HepG2 (cell line): Measurements from ENCODE around the gene GPSM1. TPM values are rescaled to one million over a fixed set of nuclear protein-coding genes. Genes with fewer than 3 reads are reported as not detected.
A peak's percentile ranks its signal among the peaks of the same experiment; 100 is the strongest.

Source experiments
- ATAC-seq: fragments of 200-7000 bp; cut with Tn5 transposase; 3 replicates; pipeline ENCODE4 v1.9.1; 2020; ENCODE audit warnings: mild to moderate bottlenecking, moderate library complexity
- BruUV-seq: library from RNA; stranded (reverse); fragments of 400-500 nt; replicated peaks from 2 replicates; lab custom pipeline; 2021; lab: Mats Ljungman, UMichigan
- CTCF ChIA-PET: fragments of 300-600 bp; formaldehyde crosslinking; extraction: SDS; loops from one replicate; lab custom pipeline; 2021; ENCODE audit warnings: low total read pairs, inconsistent platforms, low intra/inter-chr PET ratio; lab: Yijun Ruan, JAX
- POLR2A ChIA-PET: fragments of 350-600 bp; sonication (Branson Sonifier 250); formaldehyde crosslinking; loops from one replicate; lab custom pipeline; 2020; ENCODE audit warnings: antibody characterized with exemption, inconsistent platforms; lab: Yijun Ruan, JAX
- DNase-seq: peaks from one replicate; pipeline ENCODE4 v3.0.0-alpha.2; 2015; ENCODE audit warnings: low spot score
- FAIRE-seq: peaks from 3 replicates; lab custom pipeline; 2011; peaks lifted over from hg19 to GRCh38; lab: Jason Lieb, UNC
- H2AFZ ChIP-seq: one replicate; pipeline ENCODE4 v1.6.1; 2011; ENCODE audit warnings: low read length, inconsistent platforms
- H3K27ac ChIP-seq: fragments of 300-600 bp; 3 replicates; pipeline ENCODE4 v1.8.0; 2011; ENCODE audit warnings: mixed run types, mild to moderate bottlenecking, mixed read lengths, low read length, inconsistent platforms; ENCODE audit not compliant: insufficient read depth; ENCODE audit errors: extremely low read length
- H3K27me3 ChIP-seq, 2 experiments: fragments of 200-600 bp in 1 of 2; 2 replicates in 1 of 2; 3 replicates in 1 of 2; pipeline versions ENCODE4 v1.6.0 to v1.8.0; 2011; ENCODE audit warnings: low read length in 2 of 2, mild to moderate bottlenecking in 2 of 2, moderate library complexity in 2 of 2, inconsistent platforms in 1 of 2; ENCODE audit not compliant: insufficient read depth in 2 of 2, control insufficient read depth in 1 of 2
- H3K36me3 ChIP-seq, 2 experiments: fragments of 200-600 bp in 1 of 2; replicated peaks in 1 of 2; 2 replicates in 1 of 2; 3 replicates in 1 of 2; pipeline versions ENCODE4 v1.5.1 to v1.8.0; 2011; ENCODE audit warnings: low read length in 2 of 2, inconsistent platforms in 1 of 2; ENCODE audit not compliant: insufficient read depth in 2 of 2, control insufficient read depth in 1 of 2
- H3K4me1 ChIP-seq: 2 replicates; pipeline ENCODE4 v1.5.1; 2012; ENCODE audit warnings: low read length, inconsistent platforms; ENCODE audit not compliant: insufficient read depth
- H3K4me2 ChIP-seq: 2 replicates; pipeline ENCODE4 v1.6.0; 2011; ENCODE audit warnings: low read depth, low read length, inconsistent platforms
- H3K4me3 ChIP-seq, 3 experiments: fragments of 200-600 bp in 1 of 3; sonication (generic), shearing (Covaris generic) in 1 of 3; replicated peaks in 1 of 3; 2 replicates each; pipeline ENCODE4 v1.5.1; 2011 to 2016; ENCODE audit warnings: low read length in 3 of 3, inconsistent platforms in 2 of 3, low read depth in 2 of 3, mild to moderate bottlenecking in 2 of 3, control low read depth in 1 of 3, mixed read lengths in 1 of 3; ENCODE audit not compliant: insufficient read depth in 1 of 3
- H3K79me2 ChIP-seq: one replicate; pipeline ENCODE4 v1.6.1; 2011; ENCODE audit warnings: low read length, inconsistent platforms; ENCODE audit not compliant: insufficient read depth
- H3K9ac ChIP-seq: 2 replicates; pipeline ENCODE4 v1.6.0; 2011; ENCODE audit warnings: mild to moderate bottlenecking, low read depth, low read length, inconsistent platforms; ENCODE audit not compliant: insufficient read depth
- H3K9me3 ChIP-seq: 2 replicates; pipeline ENCODE4 v1.5.1; 2012; ENCODE audit warnings: mild to moderate bottlenecking, low read length
- H4K20me1 ChIP-seq: 2 replicates; pipeline ENCODE4 v1.6.0; 2011; ENCODE audit warnings: inconsistent platforms, mild to moderate bottlenecking, low read length, moderate library complexity; ENCODE audit not compliant: insufficient read depth
- CEBPB ChIP-seq: IDR thresholded peaks from 2 replicates; pipeline ENCODE4 v1.6.1; 2011; ENCODE audit warnings: low read depth, low read length, improper control_type of control experiment, borderline replicate concordance
- CEBPG ChIP-seq: IDR thresholded peaks from 2 replicates; pipeline ENCODE4 v1.6.1; 2016
- CTCF ChIP-seq: sonication (generic); formaldehyde crosslinking; IDR thresholded peaks from 2 replicates; pipeline ENCODE4 v1.5.0; 2020; ENCODE audit warnings: mild to moderate bottlenecking, missing genetic modification reagents, moderate library complexity
- MED8 ChIP-seq: sonication (generic); formaldehyde crosslinking; IDR thresholded peaks from 2 replicates; pipeline ENCODE4 v1.8.1; 2023; ENCODE audit warnings: mild to moderate bottlenecking, missing genetic modification reagents; ENCODE audit not compliant: insufficient replicate concordance
- ZSCAN12 ChIP-seq: sonication (generic); formaldehyde crosslinking; IDR thresholded peaks from 2 replicates; pipeline ENCODE4 v1.9.0; 2021; ENCODE audit warnings: mild to moderate bottlenecking, missing genetic modification reagents
- WGBS: methylation state at CpG from one replicate; pipeline ENCODE4 v1.1.6; 2017; ENCODE audit warnings: low lambda C conversion rate; 5-methylcytosine and 5-hydroxymethylcytosine counted together
- in situ Hi-C: cut with HindIII; loops from 2 replicates; pipeline ENCODE4 v1.10.0; 2017; ENCODE audit warnings: low pct_unique_long_range_greater_than_20kb; ENCODE audit not compliant: extremely low pct_ligation_motif_present
- intact Hi-C: fragments of 100-400 bp; cut with micrococcal nuclease; formaldehyde crosslinking; loops from one replicate; pipeline ENCODE4 v1.10.0; 2022; ENCODE audit not compliant: unreplicated experiment
- polyA plus RNA-seq, 8 experiments: library from polyadenylated mRNA; depleted of rRNA in 3 of 8; stranded (reverse) in 7 of 8; unstranded in 1 of 8; fragments of >200 nt; fragmentation: Illumina TruSeq in 4 of 8; extraction: Trizol in 4 of 8; gene quantifications; 2 replicates each; pipeline versions ENCODE4 v1.2.1 to v1.2.3, GENCODE V29; 2011 to 2016; ENCODE audit warnings: low read depth in 4 of 8, missing spikeins in 1 of 8, mixed read lengths in 1 of 8; ENCODE audit not compliant: insufficient read depth in 1 of 8
- total RNA-seq, 5 experiments: library from RNA; depleted of rRNA; stranded (reverse); fragments of >200 nt; fragmentation: Illumina TruSeq; extraction: Trizol; gene quantifications; 2 replicates each; pipeline ENCODE4 v1.2.3, GENCODE V29; 2016; ENCODE audit warnings: low read depth in 1 of 5

Gene GPSM1
- total and polyA plus RNA-seq, 2 of the 13 experiments (the other 11 are each of a cell fraction or from before 2014, with no cell fraction given): 1.0 to 2.4 TPM

- BruUV-seq: no TSS peak
- in situ Hi-C loops: no loop called here
- Histone ChIP-seq H3K36me3 (no peaks in the 10 kb centered on the region), H3K9me3 (peaks cover 16% of the 10 kb centered on the region), H3K27me3 (no peaks in the 10 kb centered on the region; a peak in 3 of 5 replicates), H4K20me1 (no peaks in the 10 kb centered on the region), H3K4me2 (no peak overlapping the region; the same call in 1 of the 2 replicates), H3K27ac (no peak overlapping the region), H3K79me2 (no peaks in the 10 kb centered on the region), H3K4me3 (no peak overlapping the region), H3K4me1 (peaks cover 43% of the 10 kb centered on the region), H2AFZ (no peak overlapping the region), H3K9ac (no peak overlapping the region)
- ChIA-PET CTCF (interaction anchor here (1.2 to 1.5 kb wide), 3 partner anchors 50 to 87 kb away, joined by 4 to 15 read pairs (median 6); partner anchors contain the start of genes DNLZ and SNAPC4), POLR2A (no interaction called here)
- WGBS: 5% methylated on average over 5 of the region's 18 CpGs
- TF ChIP-seq MED8 (peak; percentile 3), ZSCAN12 (CRISPR knock-in tag) (no peak), CEBPB (peak; percentile 45; the same call in 1 of the 2 replicates), CTCF (CRISPR knock-in tag) (peak; percentile 9; the same call in 1 of the 2 replicates), CEBPG (CRISPR knock-in tag) (0 out of 2 replicates have a peak, but pooled peaks have one; percentile 22)
- intact Hi-C loops: loop anchor here (2.0 kb wide), 1 partner anchor 59 kb away; the partner anchor contains the start of gene CARD9
- peak; percentile 44 for ATAC-seq
- FAIRE-seq: no peak
- no peak for DNase-seq
Observed at GRCh38 chr9:136313111-136314055, 14.0 kb upstream of the GPSM1 start.
